Activated naive CD8-positive, alpha-beta T cell treated with anti-CD3 and anti-CD28 coated beads for 36 hours (primary cell): Measurements from ENCODE around the gene AFG3L2. TPM values are rescaled to one million over a fixed set of nuclear protein-coding genes. Genes with fewer than 3 reads are reported as not detected.

Experiments used
- DNase-seq: peaks from one replicate; pipeline ENCODE4 v3.0.0; 2021
- H3K27ac Mint-ChIP-seq: one replicate; pipeline ENCODE4 v1.8.0; 2022; ENCODE audit warnings: mild to moderate bottlenecking, moderate library complexity, mixed read lengths
- H3K27me3 Mint-ChIP-seq: one replicate; pipeline ENCODE4 v1.8.0; 2022; ENCODE audit warnings: mild to moderate bottlenecking, mixed read lengths
- H3K36me3 Mint-ChIP-seq: one replicate; pipeline ENCODE4 v1.8.0; 2021; ENCODE audit warnings: mild to moderate bottlenecking, mixed read lengths
- H3K4me1 Mint-ChIP-seq: one replicate; pipeline ENCODE4 v1.8.0; 2021; ENCODE audit warnings: mixed read lengths
- H3K4me3 Mint-ChIP-seq: one replicate; pipeline ENCODE4 v1.8.0; 2022; ENCODE audit warnings: mild to moderate bottlenecking, moderate library complexity, mixed read lengths
- H3K9me3 Mint-ChIP-seq: one replicate; pipeline ENCODE4 v1.8.0; 2022; ENCODE audit warnings: mixed read lengths
- total RNA-seq, 2 experiments: library from RNA; stranded (reverse); gene quantifications; one replicate each; pipeline ENCODE4 v1.2.3, GENCODE V29; 2021

AFG3L2 gene
- total RNA-seq, 2 experiments from 2014 or later: 80.4 to 80.7 TPM

- peaks cover 12% of the 10 kb centered on the region for H3K27me3 Mint-ChIP-seq
- no peaks in the 10 kb centered on the region for H3K4me1 Mint-ChIP-seq
- H3K9me3 Mint-ChIP-seq: no peaks in the 10 kb centered on the region
- no peak overlapping the region for H3K4me3 Mint-ChIP-seq
- no peak overlapping the region for H3K27ac Mint-ChIP-seq
- no peak for DNase-seq
- no peaks in the 10 kb centered on the region for H3K36me3 Mint-ChIP-seq
These were observed 77.2 kb downstream of the AFG3L2 start for GRCh38 chr18:12299862-12300261.

GRCh38 chr18:12296457-12296856 is 80.6 kb downstream of the AFG3L2 start:
- H3K27me3 Mint-ChIP-seq: peaks cover 12% of the 10 kb centered on the region
- H3K27ac Mint-ChIP-seq: no peak overlapping the region
- no peak for DNase-seq
- H3K4me3 Mint-ChIP-seq: no peak overlapping the region
- no peaks in the 10 kb centered on the region for H3K4me1 Mint-ChIP-seq
- H3K36me3 Mint-ChIP-seq: no peaks in the 10 kb centered on the region
- H3K9me3 Mint-ChIP-seq: no peaks in the 10 kb centered on the region

GRCh38 chr18:12296087-12296403 is 81.0 kb downstream of the AFG3L2 start:
- no peaks in the 10 kb centered on the region for H3K36me3 Mint-ChIP-seq
- no peak overlapping the region for H3K4me3 Mint-ChIP-seq
- H3K27me3 Mint-ChIP-seq: peaks cover 16% of the 10 kb centered on the region
- H3K4me1 Mint-ChIP-seq: no peaks in the 10 kb centered on the region
- no peak overlapping the region for H3K27ac Mint-ChIP-seq
- no peaks in the 10 kb centered on the region for H3K9me3 Mint-ChIP-seq
- no peak for DNase-seq

GRCh38 chr18:12295389-12296086 is 81.5 kb downstream of the AFG3L2 start:
- Mint-ChIP-seq H3K9me3 (no peaks in the 10 kb centered on the region), H3K4me3 (no peak overlapping the region), H3K27me3 (peaks cover 16% of the 10 kb centered on the region), H3K36me3 (no peaks in the 10 kb centered on the region), H3K27ac (no peak overlapping the region), H3K4me1 (no peaks in the 10 kb centered on the region)
- DNase-seq: no peak

- H3K27me3 Mint-ChIP-seq: peaks cover 28% of the 10 kb centered on the region
- DNase-seq: no peak
- H3K4me1 Mint-ChIP-seq: no peaks in the 10 kb centered on the region
- no peak overlapping the region for H3K27ac Mint-ChIP-seq
- H3K4me3 Mint-ChIP-seq: no peak overlapping the region
- H3K9me3 Mint-ChIP-seq: no peaks in the 10 kb centered on the region
- no peaks in the 10 kb centered on the region for H3K36me3 Mint-ChIP-seq
These were observed 83.2 kb downstream of the AFG3L2 start for GRCh38 chr18:12293831-12294230.

- Mint-ChIP-seq H3K4me3 (no peak overlapping the region), H3K27me3 (peaks cover 47% of the 10 kb centered on the region), H3K4me1 (peaks cover 4% of the 10 kb centered on the region), H3K36me3 (no peaks in the 10 kb centered on the region), H3K9me3 (no peaks in the 10 kb centered on the region), H3K27ac (no peak overlapping the region)
- no peak for DNase-seq
These were observed 85.3 kb downstream of the AFG3L2 start for GRCh38 chr18:12291690-12292089.

GRCh38 chr18:12291161-12291560 is 85.9 kb downstream of the AFG3L2 start:
- H3K27me3 Mint-ChIP-seq: peaks cover 49% of the 10 kb centered on the region
- no peaks in the 10 kb centered on the region for H3K9me3 Mint-ChIP-seq
- peaks cover 4% of the 10 kb centered on the region for H3K4me1 Mint-ChIP-seq
- no peak overlapping the region for H3K27ac Mint-ChIP-seq
- no peaks in the 10 kb centered on the region for H3K36me3 Mint-ChIP-seq
- H3K4me3 Mint-ChIP-seq: no peak overlapping the region
- no peak for DNase-seq

- H3K36me3 Mint-ChIP-seq: no peaks in the 10 kb centered on the region
- H3K9me3 Mint-ChIP-seq: no peaks in the 10 kb centered on the region
- no peak overlapping the region for H3K27ac Mint-ChIP-seq
- DNase-seq: no peak
- H3K4me1 Mint-ChIP-seq: peaks cover 4% of the 10 kb centered on the region
- no peak overlapping the region for H3K4me3 Mint-ChIP-seq
- peaks cover 48% of the 10 kb centered on the region for H3K27me3 Mint-ChIP-seq
These were observed 86.9 kb downstream of the AFG3L2 start for GRCh38 chr18:12290086-12290485.

GRCh38 chr18:12288403-12288755 is 88.6 kb downstream of the AFG3L2 start:
- no peaks in the 10 kb centered on the region for H3K9me3 Mint-ChIP-seq
- no peak for DNase-seq
- H3K36me3 Mint-ChIP-seq: no peaks in the 10 kb centered on the region
- H3K4me3 Mint-ChIP-seq: no peak overlapping the region
- no peak overlapping the region for H3K27ac Mint-ChIP-seq
- peaks cover 52% of the 10 kb centered on the region for H3K27me3 Mint-ChIP-seq
- peaks cover 4% of the 10 kb centered on the region for H3K4me1 Mint-ChIP-seq

GRCh38 chr18:12287684-12288402 is 89.2 kb downstream of the AFG3L2 start:
- Mint-ChIP-seq H3K9me3 (no peaks in the 10 kb centered on the region), H3K4me1 (peaks cover 4% of the 10 kb centered on the region), H3K36me3 (no peaks in the 10 kb centered on the region), H3K4me3 (peak overlapping the region; percentile 25), H3K27me3 (peaks cover 53% of the 10 kb centered on the region), H3K27ac (no peak overlapping the region)
- no peak for DNase-seq

GRCh38 chr18:12287131-12287681 is 89.8 kb downstream of the AFG3L2 start:
- H3K9me3 Mint-ChIP-seq: no peaks in the 10 kb centered on the region
- H3K4me3 Mint-ChIP-seq: no peak overlapping the region
- DNase-seq: no peak
- H3K27me3 Mint-ChIP-seq: peaks cover 57% of the 10 kb centered on the region
- no peak overlapping the region for H3K27ac Mint-ChIP-seq
- H3K36me3 Mint-ChIP-seq: no peaks in the 10 kb centered on the region
- peaks cover 4% of the 10 kb centered on the region for H3K4me1 Mint-ChIP-seq

- H3K27ac Mint-ChIP-seq: no peak overlapping the region
- H3K4me1 Mint-ChIP-seq: peaks cover 4% of the 10 kb centered on the region
- DNase-seq: no peak
- H3K36me3 Mint-ChIP-seq: no peaks in the 10 kb centered on the region
- H3K27me3 Mint-ChIP-seq: peaks cover 37% of the 10 kb centered on the region
- H3K4me3 Mint-ChIP-seq: no peak overlapping the region
- no peaks in the 10 kb centered on the region for H3K9me3 Mint-ChIP-seq
These were observed 93.4 kb downstream of the AFG3L2 start for GRCh38 chr18:12283666-12284065.

GRCh38 chr18:12283256-12283655 is 93.8 kb downstream of the AFG3L2 start:
- no peak overlapping the region for H3K4me3 Mint-ChIP-seq
- no peaks in the 10 kb centered on the region for H3K9me3 Mint-ChIP-seq
- H3K4me1 Mint-ChIP-seq: peaks cover 4% of the 10 kb centered on the region
- peaks cover 33% of the 10 kb centered on the region for H3K27me3 Mint-ChIP-seq
- DNase-seq: no peak
- no peak overlapping the region for H3K27ac Mint-ChIP-seq
- H3K36me3 Mint-ChIP-seq: no peaks in the 10 kb centered on the region

- Mint-ChIP-seq H3K9me3 (no peaks in the 10 kb centered on the region), H3K36me3 (no peaks in the 10 kb centered on the region), H3K27ac (no peak overlapping the region), H3K4me3 (no peak overlapping the region), H3K4me1 (no peaks in the 10 kb centered on the region), H3K27me3 (peaks cover 26% of the 10 kb centered on the region)
- no peak for DNase-seq
These were observed 94.5 kb downstream of the AFG3L2 start for GRCh38 chr18:12282442-12283039.

- no peaks in the 10 kb centered on the region for H3K36me3 Mint-ChIP-seq
- DNase-seq: no peak
- H3K27me3 Mint-ChIP-seq: peaks cover 25% of the 10 kb centered on the region
- no peak overlapping the region for H3K4me3 Mint-ChIP-seq
- H3K27ac Mint-ChIP-seq: no peak overlapping the region
- no peaks in the 10 kb centered on the region for H3K9me3 Mint-ChIP-seq
- no peaks in the 10 kb centered on the region for H3K4me1 Mint-ChIP-seq
These were observed 95.2 kb downstream of the AFG3L2 start for GRCh38 chr18:12281861-12282260.
